Psoas muscle (tissue), 8 donors: ENCODE results near the gene TMEM250. TPM values are rescaled to one million over a fixed set of nuclear protein-coding genes. Genes with fewer than 3 reads are reported as not detected.

Experiments used
- ATAC-seq, 4 donors: fragments of 200-7000 bp; cut with Tn5 transposase; one replicate each; pipeline ENCODE4 v1.9.1; 2020; ENCODE audit warnings: moderate library complexity in 3 of 4, mild to moderate bottlenecking in 2 of 4
- DNase-seq, 2 donors: peaks; one replicate each; pipeline ENCODE4 v3.0.0-alpha.2; 2020
- H3K27ac ChIP-seq: fragments of 200-600 bp; one replicate; pipeline ENCODE4 v1.8.0; 2022
- H3K27me3 ChIP-seq, 3 donors: fragments of 200-600 bp in 1 of 3; one replicate each; pipeline versions ENCODE4 v1.6.1 to v1.8.0; 2013 to 2022; ENCODE audit warnings: low read length in 2 of 3, mild to moderate bottlenecking in 2 of 3, moderate library complexity in 1 of 3; ENCODE audit not compliant: insufficient read depth in 3 of 3
- H3K36me3 ChIP-seq, 2 donors: fragments of 200-600 bp in 1 of 2; one replicate each; pipeline versions ENCODE4 v1.6.1 to v1.8.0; 2013 to 2022; ENCODE audit warnings: low read depth in 1 of 2, mild to moderate bottlenecking in 1 of 2, moderate library complexity in 1 of 2; ENCODE audit not compliant: insufficient read depth in 1 of 2
- H3K4me1 ChIP-seq: fragments of 200-600 bp; one replicate; pipeline ENCODE4 v1.8.0; 2022
- H3K4me3 ChIP-seq: fragments of 200-600 bp; one replicate; pipeline ENCODE4 v1.8.0; 2022; ENCODE audit warnings: mild to moderate bottlenecking
- H3K9me3 ChIP-seq: fragments of 200-600 bp; one replicate; pipeline ENCODE4 v1.8.0; 2022
- WGBS, 3 donors: extraction: QIAGEN DNeasy Blood & Tissue Kit; methylation state at CpG; one replicate each; pipeline versions ENCODE4 v1.1.6 to v1.1.7; 2013; 5-methylcytosine and 5-hydroxymethylcytosine counted together
- intact Hi-C, 2 donors: fragments of 100-400 bp; cut with DNase I; formaldehyde crosslinking; loops; one replicate each; pipeline versions ENCODE4 v1.11.0 to v1.14.2; 2022
- polyA plus RNA-seq, 3 donors: library from polyadenylated mRNA; stranded (reverse); fragments of 200-250 nt; gene quantifications; one replicate each; pipeline ENCODE4 v1.2.3, GENCODE V29; 2013
- total RNA-seq, 4 donors: library from RNA; stranded (reverse); fragmentation: NEBNext Ultra II Directional in 2 of 4; extraction: Animal tissue kit (Norgen Biotek cat#: 25700) in 2 of 4; gene quantifications; one replicate each; pipeline versions ENCODE4 v1.2.1 to v1.2.4, GENCODE V29; 2021 to 2023
- TF ChIP-seq, protein P1 (sequence below): fragments of 200-600 bp; IDR thresholded peaks from one replicate; pipeline ENCODE4 v1.8.0; 2022; ENCODE audit warnings: antibody characterized with exemption
- donor health status: healthy with polysubstance abuse.
- donor health status: DM: no; HTN: no; CAD: no; lungs with moderate emphysema.
- donor health status: Bipolar disorder and iron deficiency.
- donor health status: healthy.
- donor health status: DM: yes; HTN: yes; CAD: no.
- donor health status: DM: no; HTN: no; CAD: no.
- donor health status: DM: no; HTN: no; CAD: no.
- donor health status: DM: yes; HTN: yes; CAD: no.

Gene TMEM250
- total and polyA plus RNA-seq, 7 donors: 17.3 to 49.5 (median 27.8) TPM

- DNase-seq (no peak), ATAC-seq (no peak)
- TF ChIP-seq, protein P1, sequence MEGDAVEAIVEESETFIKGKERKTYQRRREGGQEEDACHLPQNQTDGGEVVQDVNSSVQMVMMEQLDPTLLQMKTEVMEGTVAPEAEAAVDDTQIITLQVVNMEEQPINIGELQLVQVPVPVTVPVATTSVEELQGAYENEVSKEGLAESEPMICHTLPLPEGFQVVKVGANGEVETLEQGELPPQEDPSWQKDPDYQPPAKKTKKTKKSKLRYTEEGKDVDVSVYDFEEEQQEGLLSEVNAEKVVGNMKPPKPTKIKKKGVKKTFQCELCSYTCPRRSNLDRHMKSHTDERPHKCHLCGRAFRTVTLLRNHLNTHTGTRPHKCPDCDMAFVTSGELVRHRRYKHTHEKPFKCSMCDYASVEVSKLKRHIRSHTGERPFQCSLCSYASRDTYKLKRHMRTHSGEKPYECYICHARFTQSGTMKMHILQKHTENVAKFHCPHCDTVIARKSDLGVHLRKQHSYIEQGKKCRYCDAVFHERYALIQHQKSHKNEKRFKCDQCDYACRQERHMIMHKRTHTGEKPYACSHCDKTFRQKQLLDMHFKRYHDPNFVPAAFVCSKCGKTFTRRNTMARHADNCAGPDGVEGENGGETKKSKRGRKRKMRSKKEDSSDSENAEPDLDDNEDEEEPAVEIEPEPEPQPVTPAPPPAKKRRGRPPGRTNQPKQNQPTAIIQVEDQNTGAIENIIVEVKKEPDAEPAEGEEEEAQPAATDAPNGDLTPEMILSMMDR: no peak
- Histone ChIP-seq H3K4me3 (no peak overlapping the region), H3K27ac (no peak overlapping the region), H3K9me3 (no peaks in the 10 kb centered on the region), H3K4me1 (no peaks in the 10 kb centered on the region), H3K36me3 (no peaks in the 10 kb centered on the region), H3K27me3 (peaks cover 0 to 50% (median 16%) of the 10 kb centered on the region in 3 donors)
- intact Hi-C loops: loop anchor here in 1 of 2 donors (10.0 kb wide), 1 partner anchor 136 kb away; no protein-coding TSS in a partner anchor
- 49 to 57% (median 55%) methylated on average over 13 to 14 of the region's 14 CpGs for WGBS, 3 donors
Measured at GRCh38 chr9:136148766-136149165, 30.1 kb upstream of the TMEM250 start.

DNA sequence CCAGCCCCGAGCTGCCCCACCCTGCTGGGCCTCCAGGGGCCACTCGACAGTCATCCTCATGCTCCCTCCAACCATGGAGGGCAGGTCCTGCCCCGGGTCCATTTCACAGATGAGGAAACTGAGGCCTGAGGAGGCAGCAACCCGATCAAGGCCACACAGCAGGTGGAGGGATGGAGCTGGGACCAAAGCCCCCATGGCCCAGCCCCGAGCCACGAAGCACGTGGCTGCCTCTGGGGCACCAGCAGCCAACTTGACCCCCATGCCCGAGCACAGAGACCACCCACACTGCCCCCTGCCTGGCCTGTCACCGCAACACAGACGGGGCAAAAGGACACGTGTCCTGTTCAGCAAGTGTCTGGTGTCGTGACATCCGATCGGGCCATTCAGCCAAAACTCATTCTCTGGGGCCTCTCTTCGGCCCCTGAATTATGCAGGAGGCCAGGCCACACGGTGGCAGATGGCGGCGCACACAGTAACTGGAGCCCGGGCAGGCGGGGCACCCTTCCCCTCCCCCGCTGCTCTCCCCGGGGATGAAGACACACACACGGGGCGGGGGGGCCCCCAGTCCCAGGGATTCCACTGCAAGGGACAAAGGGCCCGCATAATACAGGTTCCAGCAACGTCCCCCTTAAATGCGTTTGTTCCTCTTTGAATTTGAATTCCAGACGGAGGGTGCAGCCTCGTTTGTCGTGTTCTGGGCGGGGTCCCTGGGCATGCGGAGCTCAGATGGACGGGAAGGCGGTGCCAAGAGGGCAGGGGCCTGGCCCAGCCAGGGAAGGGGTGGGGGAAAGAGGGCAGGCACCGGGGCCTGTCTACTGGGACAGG lies 29.4 kb upstream of the TMEM250 start:
- Histone ChIP-seq H3K27ac (no peak overlapping the region), H3K4me3 (no peak overlapping the region), H3K36me3 (no peaks in the 10 kb centered on the region), H3K9me3 (no peaks in the 10 kb centered on the region), H3K27me3 (peaks cover 0 to 57% (median 16%) of the 10 kb centered on the region in 3 donors), H3K4me1 (no peaks in the 10 kb centered on the region)
- DNase-seq (no peak), ATAC-seq (no peak)
- intact Hi-C loops: loop anchor here in 1 of 2 donors (10.0 kb wide), 1 partner anchor 137 kb away; no protein-coding TSS in a partner anchor
- 14 to 20% (median 19%) methylated on average over 32 to 35 of the region's 35 CpGs for WGBS, 3 donors
- TF ChIP-seq, protein P1: no peak

- WGBS, 3 donors: 53 to 59% (median 57%) methylated on average over 22 of the region's 22 CpGs
Measured at GRCh38 chr9:136147038-136147889, 28.6 kb upstream of the TMEM250 start.

More at GRCh38 chr9:136147038-136147889, 28.6 kb upstream of the TMEM250 start:
- H3K27ac ChIP-seq: no peak overlapping the region
- no peaks in the 10 kb centered on the region for H3K4me1 ChIP-seq
- H3K4me3 ChIP-seq: no peak overlapping the region
- H3K27me3 ChIP-seq: peaks cover 0 to 59% (median 16%) of the 10 kb centered on the region in 3 donors
- intact Hi-C loops: loop anchor here in 1 of 2 donors (10.0 kb wide), 1 partner anchor 138 kb away; no protein-coding TSS in a partner anchor
- DNase-seq: no peak
- H3K9me3 ChIP-seq: no peaks in the 10 kb centered on the region
- ATAC-seq: no peak
- TF ChIP-seq, protein P1: no peak
- no peaks in the 10 kb centered on the region for H3K36me3 ChIP-seq
